Fibroblast of lung (primary cell): ENCODE measurements around the gene PRMT5.

Experiments used
- EZH2 ChIP-seq: IDR thresholded peaks from 2 replicates; pipeline ENCODE4 v1.5.1; 2012; ENCODE audit warnings: low read length, control low read depth, mild to moderate bottlenecking; ENCODE audit errors: missing control alignments
- TF ChIP-seq, protein P1 (sequence below), 2 donors: IDR thresholded peaks in 1 of 2; conservative IDR thresholded peaks in 1 of 2; 1 replicate in 1 of 2; 2 replicates in 1 of 2; pipeline ENCODE4 v1.5.1; 2011 to 2012; ENCODE audit warnings: low read length in 2 of 2, control low read depth in 1 of 2, inconsistent platforms in 1 of 2, low read depth in 1 of 2, mild to moderate bottlenecking in 1 of 2

DNA sequence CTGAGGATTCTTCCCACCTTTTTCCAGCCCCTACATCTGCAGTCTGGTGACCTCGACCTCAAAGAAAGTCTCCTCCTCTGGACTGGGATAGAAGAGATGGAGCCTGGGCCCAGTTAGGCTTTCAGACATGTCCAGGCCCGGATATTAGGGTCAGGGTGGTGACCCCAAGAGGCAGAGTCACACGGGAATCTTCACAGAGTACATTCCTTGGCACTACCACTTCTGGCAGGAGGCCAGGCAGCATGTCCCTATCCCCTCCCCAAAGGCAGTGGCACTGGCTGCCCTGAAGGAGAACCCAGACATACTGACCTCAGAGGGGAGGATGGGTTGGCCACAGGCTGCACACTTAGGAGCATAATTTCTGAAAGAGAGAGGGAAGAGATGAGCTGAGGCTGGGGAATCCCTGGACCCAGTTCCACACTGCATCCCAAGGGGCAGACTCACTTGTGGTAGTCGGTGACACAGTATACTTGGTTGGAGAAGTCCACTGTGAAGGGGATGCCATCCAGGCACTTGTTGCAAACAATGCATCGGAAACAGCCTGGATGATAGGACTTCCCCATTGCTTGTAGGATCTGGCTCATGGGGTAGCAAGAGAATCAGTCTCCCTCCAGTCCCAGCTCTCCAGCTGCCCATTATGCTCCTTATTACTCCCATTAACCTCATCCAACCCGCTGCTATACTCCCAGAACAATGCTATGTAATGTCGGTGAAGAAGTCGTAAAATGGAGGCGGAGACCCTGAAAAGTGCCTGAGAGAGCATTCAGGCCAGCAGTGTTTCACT is 45.5 kb upstream of the PRMT5 start:
- TF ChIP-seq, protein P1, sequence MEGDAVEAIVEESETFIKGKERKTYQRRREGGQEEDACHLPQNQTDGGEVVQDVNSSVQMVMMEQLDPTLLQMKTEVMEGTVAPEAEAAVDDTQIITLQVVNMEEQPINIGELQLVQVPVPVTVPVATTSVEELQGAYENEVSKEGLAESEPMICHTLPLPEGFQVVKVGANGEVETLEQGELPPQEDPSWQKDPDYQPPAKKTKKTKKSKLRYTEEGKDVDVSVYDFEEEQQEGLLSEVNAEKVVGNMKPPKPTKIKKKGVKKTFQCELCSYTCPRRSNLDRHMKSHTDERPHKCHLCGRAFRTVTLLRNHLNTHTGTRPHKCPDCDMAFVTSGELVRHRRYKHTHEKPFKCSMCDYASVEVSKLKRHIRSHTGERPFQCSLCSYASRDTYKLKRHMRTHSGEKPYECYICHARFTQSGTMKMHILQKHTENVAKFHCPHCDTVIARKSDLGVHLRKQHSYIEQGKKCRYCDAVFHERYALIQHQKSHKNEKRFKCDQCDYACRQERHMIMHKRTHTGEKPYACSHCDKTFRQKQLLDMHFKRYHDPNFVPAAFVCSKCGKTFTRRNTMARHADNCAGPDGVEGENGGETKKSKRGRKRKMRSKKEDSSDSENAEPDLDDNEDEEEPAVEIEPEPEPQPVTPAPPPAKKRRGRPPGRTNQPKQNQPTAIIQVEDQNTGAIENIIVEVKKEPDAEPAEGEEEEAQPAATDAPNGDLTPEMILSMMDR (conservative IDR thresholded peaks at IDR 0.05 in 1 of 2, IDR thresholded peaks at IDR 0.05 in 1 of 2; ENCODE audit: low read depth in 1 of 2, low read length in 2 of 2): no peak
- no peak for TF ChIP-seq EZH2
